Measurements from ENCODE around the gene TTC4.

DNA sequence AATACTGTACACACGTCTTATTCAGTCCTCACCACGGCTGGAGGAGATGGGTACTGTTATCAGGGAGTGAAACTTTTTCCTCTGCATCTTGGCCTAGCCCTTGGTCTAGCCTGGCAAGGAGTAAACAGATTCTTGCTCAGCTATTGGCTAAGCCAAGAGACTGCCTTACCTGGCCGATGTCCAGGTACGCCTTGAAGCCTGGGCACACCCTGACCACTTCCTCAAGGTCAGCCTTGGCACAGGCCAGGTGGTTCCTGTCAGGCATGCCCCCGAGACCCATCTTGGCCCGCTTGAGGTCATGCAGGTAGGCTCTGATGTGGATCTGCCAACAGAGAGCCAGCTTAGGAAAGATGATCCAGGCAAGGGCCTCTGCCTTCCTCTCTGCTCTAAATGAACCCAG is 66.5 kb downstream of the TTC4 start:
- TF ChIP-seq ZFP3 (CRISPR knock-in tag; IDR thresholded peaks at IDR 0.05) = no peak
- TF ChIP-seq, protein P1, sequence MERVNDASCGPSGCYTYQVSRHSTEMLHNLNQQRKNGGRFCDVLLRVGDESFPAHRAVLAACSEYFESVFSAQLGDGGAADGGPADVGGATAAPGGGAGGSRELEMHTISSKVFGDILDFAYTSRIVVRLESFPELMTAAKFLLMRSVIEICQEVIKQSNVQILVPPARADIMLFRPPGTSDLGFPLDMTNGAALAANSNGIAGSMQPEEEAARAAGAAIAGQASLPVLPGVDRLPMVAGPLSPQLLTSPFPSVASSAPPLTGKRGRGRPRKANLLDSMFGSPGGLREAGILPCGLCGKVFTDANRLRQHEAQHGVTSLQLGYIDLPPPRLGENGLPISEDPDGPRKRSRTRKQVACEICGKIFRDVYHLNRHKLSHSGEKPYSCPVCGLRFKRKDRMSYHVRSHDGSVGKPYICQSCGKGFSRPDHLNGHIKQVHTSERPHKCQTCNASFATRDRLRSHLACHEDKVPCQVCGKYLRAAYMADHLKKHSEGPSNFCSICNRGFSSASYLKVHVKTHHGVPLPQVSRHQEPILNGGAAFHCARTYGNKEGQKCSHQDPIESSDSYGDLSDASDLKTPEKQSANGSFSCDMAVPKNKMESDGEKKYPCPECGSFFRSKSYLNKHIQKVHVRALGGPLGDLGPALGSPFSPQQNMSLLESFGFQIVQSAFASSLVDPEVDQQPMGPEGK (CRISPR knock-in tag; IDR thresholded peaks at IDR 0.05; ENCODE audit: borderline replicate concordance) = no peak
- TF ChIP-seq ZC3H10 (CRISPR knock-in tag; IDR thresholded peaks at IDR 0.05) = no peak

All from SK-N-SH treated with all-trans-retinoic acid at 6 μM for 48 hours (cell line).